PC-3 (cell line): ENCODE measurements around the gene OR10G2.

Source experiments
- EZH2phosphoT487 ChIP-seq: fragments of 300-600 bp; sonication (generic); IDR thresholded peaks from 2 replicates; pipeline ENCODE4 v1.6.1; 2018; ENCODE audit warnings: mild to moderate bottlenecking, antibody characterized with exemption, low read length, borderline replicate concordance
- TF ChIP-seq, protein P1 (sequence below): fragments of 300-600 bp; sonication (generic); conservative IDR thresholded peaks from 2 replicates; pipeline ENCODE4 v1.5.1; 2017; ENCODE audit warnings: antibody characterized with exemption, low read depth, mild to moderate bottlenecking, low read length

DNA sequence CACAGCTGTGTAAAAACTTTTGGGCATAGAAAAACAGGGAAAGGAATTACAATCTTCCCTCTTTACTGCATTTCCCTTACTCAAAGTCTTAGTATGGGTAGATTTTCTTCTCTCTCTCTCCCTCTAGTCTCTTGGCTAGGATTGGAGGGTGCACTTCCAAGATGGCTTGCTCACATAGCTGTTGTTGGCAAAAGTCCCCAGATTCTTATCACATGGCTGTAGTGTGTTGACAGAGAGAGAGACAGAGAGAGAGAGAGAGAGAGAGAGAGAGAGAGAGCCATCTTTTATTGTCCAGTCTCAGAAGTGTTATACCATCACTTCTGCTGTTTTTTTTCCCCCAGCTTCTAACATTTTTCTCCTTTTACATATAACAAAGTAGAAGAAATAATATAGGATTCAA is 12.6 kb upstream of the OR10G2 start:
- no peak for TF ChIP-seq EZH2phosphoT487
- TF ChIP-seq, protein P1, sequence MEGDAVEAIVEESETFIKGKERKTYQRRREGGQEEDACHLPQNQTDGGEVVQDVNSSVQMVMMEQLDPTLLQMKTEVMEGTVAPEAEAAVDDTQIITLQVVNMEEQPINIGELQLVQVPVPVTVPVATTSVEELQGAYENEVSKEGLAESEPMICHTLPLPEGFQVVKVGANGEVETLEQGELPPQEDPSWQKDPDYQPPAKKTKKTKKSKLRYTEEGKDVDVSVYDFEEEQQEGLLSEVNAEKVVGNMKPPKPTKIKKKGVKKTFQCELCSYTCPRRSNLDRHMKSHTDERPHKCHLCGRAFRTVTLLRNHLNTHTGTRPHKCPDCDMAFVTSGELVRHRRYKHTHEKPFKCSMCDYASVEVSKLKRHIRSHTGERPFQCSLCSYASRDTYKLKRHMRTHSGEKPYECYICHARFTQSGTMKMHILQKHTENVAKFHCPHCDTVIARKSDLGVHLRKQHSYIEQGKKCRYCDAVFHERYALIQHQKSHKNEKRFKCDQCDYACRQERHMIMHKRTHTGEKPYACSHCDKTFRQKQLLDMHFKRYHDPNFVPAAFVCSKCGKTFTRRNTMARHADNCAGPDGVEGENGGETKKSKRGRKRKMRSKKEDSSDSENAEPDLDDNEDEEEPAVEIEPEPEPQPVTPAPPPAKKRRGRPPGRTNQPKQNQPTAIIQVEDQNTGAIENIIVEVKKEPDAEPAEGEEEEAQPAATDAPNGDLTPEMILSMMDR = no peak
